Activated CD4-positive, alpha-beta T cell treated with anti-CD3 and anti-CD28 coated beads, Interleukin-2, Interleukin-6, amounts not matched to agents 100 ng/mL and 50 ng/mL, durations not matched to agents 16 hours and 8 hours (primary cell): Measurements from ENCODE around the gene USHBP1.

Experiments used
- DNase-seq: peaks from one replicate; pipeline ENCODE4 v3.0.0-alpha.2; 2020

USHBP1 gene

GRCh38 chr19:17260842-17261325, 3.7 kb downstream of the USHBP1 start:
- DNase-seq: peak; percentile 95

GRCh38 chr19:17259934-17260333, 4.6 kb downstream of the USHBP1 start:
- no peak for DNase-seq

- no peak for DNase-seq
Measured at GRCh38 chr19:17259118-17259780, 5.3 kb downstream of the USHBP1 start.

GRCh38 chr19:17256130-17256529, 8.4 kb downstream of the USHBP1 start:
- DNase-seq: no peak

GRCh38 chr19:17255150-17255621, 9.4 kb downstream of the USHBP1 start:
- DNase-seq: no peak

GRCh38 chr19:17254636-17255035, 9.9 kb downstream of the USHBP1 start:
- no peak for DNase-seq

GRCh38 chr19:17249887-17250548, 14.5 kb downstream of the USHBP1 start:
- no peak for DNase-seq

- no peak for DNase-seq
Measured at GRCh38 chr19:17248011-17248776, 16.4 kb downstream of the USHBP1 start.

GRCh38 chr19:17246681-17247425, 17.7 kb downstream of the USHBP1 start:
- DNase-seq: no peak

- no peak for DNase-seq
Measured at GRCh38 chr19:17245535-17245984, 19.0 kb downstream of the USHBP1 start, which contains the start of gene NR2F6. TSS of gene NR2F6 (minus strand) at chr19:17245919. CDS start at chr19:17245220, 699 bp downstream.

GRCh38 chr19:17244618-17245534, 19.7 kb downstream of the USHBP1 start:
- no peak for DNase-seq

GRCh38 chr19:17243830-17244617, 20.5 kb downstream of the USHBP1 start:
- no peak for DNase-seq

- DNase-seq: no peak
Measured at GRCh38 chr19:17243211-17243829, 21.2 kb downstream of the USHBP1 start.

GRCh38 chr19:17242431-17243208, 21.9 kb downstream of the USHBP1 start:
- no peak for DNase-seq

- no peak for DNase-seq
Measured at GRCh38 chr19:17240826-17241399, 23.6 kb downstream of the USHBP1 start.

- no peak for DNase-seq
Measured at GRCh38 chr19:17240062-17240752, 24.3 kb downstream of the USHBP1 start.

- DNase-seq: no peak
Measured at GRCh38 chr19:17237747-17238706, 26.5 kb downstream of the USHBP1 start.
